Peyer's patch (tissue), 4 donors: ENCODE measurements around the gene SELENON.

Experiments used
- CTCF ChIP-seq, 6 experiments: fragments of 450-650 bp in 4 of 6; fragments of 200-600 bp in 2 of 6; sonication (generic) in 1 of 6; IDR thresholded peaks; one replicate each; pipeline ENCODE4 v1.5.1; 2017 to 2019; ENCODE audit warnings: antibody characterized with exemption in 6 of 6, mild to moderate bottlenecking in 3 of 6, moderate library complexity in 1 of 6
- POLR2A ChIP-seq, 2 donors: fragments of 450-650 bp; IDR thresholded peaks; one replicate each; pipeline ENCODE4 v1.5.1; 2017; ENCODE audit warnings: antibody characterized with exemption in 2 of 2, mild to moderate bottlenecking in 2 of 2, moderate library complexity in 2 of 2

GRCh38 chr1:25806418-25806817 lies 6.4 kb downstream of the SELENON start:
- no peak for TF ChIP-seq CTCF (IDR thresholded peaks at IDR 0.05)
- no peak for TF ChIP-seq POLR2A (IDR thresholded peaks at IDR 0.05)
